GM18499 (cell line): ENCODE measurements around the gene IST1.
"Not testable (repeated sequence)": the region's sequence is repeated elsewhere in the genome, so short reads cannot be mapped to it uniquely, and the experiment has no call there.

Source experiments
- ATAC-seq: cut with Tn5 transposase; IDR thresholded peaks from one replicate; pipeline ENCODE4 v1.9.1; 2021; ENCODE audit warnings: moderate number of reproducible peaks; ENCODE audit not compliant: insufficient read depth, unreplicated experiment

The IST1 gene

DNA sequence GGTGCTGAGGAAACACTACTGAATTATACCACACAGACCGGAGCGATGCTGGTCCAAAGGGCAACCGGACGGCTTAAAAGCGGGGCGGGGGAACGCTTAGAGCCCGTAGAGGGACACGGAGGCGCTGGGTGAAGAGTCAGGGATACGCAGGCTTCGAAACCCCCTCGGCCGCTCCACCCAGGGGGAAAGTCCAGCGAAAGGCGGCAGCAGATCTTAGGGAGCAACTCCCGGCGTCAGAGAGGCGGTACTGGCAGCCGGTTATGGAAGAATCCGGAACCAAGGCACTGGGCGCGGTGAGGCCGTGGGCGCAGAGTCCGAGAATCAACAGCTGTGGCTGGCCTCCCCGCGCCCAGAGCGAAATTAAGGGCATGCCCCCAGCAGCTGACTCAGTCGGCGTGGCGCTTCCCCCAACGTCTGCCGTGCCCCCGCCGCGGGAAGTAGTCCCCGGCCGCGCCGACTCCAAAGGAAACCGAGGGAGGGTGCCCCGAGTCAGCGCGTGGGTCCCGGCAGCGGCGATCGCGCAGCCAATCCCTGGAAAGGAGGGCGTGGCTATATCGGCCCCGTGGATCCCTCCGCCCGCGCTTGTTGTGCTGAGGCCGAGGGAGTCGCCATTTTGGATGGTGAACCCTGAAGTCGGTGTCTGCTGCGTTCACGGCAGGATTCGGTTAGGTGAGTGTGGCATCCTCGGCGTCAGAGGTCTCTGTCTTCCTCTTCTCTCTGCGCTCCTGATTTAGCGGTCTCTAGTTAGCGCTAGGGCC, at the start of gene IST1:
IST1 (plus strand) TSS at position 611 of the 758 bp plus-strand sequence. CDS start 20,110 bp downstream, outside the sequence.
- ATAC-seq, result peak; percentile 50

DNA sequence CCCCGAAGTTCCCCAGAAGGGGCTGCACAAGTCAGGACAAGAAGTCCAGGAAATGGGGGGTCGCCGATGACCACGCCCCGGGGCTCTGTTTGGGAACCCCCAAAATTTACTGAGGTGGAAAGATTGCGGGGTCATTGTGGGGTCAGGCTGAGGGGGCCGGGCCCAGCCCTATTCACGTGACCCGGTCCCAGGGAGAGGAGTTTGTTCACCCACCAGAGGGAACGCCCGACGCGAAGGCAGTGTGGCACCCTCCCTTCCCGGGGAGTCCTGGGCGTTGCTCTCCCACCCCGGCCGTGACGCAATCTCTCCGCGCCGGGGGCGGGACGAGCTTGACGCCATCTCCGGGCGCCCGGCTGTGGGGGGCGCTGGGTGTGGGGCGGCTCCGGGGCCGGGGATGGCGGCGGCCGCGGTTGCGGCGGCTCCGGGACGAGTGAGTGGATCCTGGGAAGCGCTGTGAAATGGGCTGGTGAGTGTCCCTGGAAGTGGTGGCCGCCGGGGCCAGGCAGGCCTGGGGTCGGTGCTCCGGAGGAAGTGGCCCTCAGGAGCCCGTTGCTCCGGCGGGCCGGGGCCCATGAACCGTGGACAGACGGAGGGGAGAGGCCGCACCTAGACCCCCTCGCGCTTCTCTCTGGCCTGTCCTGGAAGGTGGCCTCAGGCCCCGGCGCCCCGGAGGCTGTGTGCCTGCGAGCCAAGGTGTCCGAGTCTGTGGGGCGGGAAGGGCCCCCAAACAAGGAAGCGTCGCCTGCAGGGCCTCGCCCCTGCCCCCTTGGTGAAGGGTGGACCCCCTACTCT, 49.5 kb upstream of the IST1 start, which contains the start of gene ATXN1L:
ATXN1L (plus strand) TSS at position 338 of the 792 bp plus-strand sequence. CDS start 3,765 bp downstream, outside the sequence.
- ATAC-seq, result peak; percentile 53

DNA sequence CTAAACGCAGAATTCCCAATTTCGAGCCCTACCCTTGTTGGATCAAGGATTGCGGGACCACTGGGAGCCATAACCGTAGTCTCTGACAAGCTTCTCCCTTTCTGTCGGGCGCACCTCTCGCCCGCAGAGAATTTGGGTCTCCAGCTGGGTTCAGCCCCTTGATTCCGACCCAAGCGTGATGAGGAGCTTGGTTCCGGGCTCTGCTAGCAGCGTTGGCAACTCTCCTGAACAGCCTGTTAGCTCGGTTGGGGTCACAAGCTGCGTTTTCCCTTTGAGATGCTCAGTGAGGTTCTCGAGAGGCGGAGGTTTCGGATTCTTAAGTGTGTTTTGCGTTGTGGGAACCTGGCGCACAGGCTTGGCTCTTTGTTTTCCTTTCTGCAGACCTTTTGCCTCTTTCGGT, 48.9 kb upstream of the IST1 start:
- no peak for ATAC-seq

DNA sequence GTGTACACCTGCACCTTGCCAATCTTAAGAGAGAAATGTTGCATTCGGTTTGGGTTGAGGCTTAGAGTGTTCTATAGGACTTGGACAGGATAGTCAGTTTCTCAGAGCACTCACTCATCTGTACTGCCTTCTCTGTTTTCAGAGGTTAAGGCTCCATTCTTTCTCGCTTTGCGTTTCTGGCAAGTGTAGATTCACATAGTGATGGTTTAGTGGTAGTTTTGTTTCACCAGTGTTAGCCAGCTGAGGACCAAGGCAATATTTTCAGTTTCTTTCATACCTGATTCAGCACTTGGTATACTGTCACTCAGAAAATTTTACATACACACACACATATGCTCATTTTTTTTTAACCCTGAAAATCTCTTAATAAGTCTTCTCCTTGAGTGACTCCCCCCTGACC, 48.2 kb upstream of the IST1 start:
- ATAC-seq, result no peak

DNA sequence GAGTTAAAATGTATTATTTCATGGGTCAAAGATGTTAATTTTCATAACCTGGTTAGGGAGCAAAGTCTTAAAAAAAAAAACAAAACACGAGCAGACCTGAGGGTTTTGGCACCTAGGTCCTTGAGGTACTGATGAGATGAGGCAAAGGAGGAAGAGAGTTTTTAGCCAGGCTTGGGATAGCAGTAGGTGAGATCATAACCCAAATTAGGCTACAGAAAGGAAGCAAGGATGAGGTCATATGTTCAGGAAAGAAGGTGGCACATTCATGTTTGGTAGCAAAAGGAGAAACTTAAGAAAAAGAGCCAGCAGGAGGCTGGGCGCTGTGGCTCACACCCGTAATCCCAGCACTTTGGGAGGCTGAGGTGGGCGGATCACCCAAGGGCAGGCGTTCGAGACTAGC, 46.7 kb upstream of the IST1 start:
- ATAC-seq, result no peak

DNA sequence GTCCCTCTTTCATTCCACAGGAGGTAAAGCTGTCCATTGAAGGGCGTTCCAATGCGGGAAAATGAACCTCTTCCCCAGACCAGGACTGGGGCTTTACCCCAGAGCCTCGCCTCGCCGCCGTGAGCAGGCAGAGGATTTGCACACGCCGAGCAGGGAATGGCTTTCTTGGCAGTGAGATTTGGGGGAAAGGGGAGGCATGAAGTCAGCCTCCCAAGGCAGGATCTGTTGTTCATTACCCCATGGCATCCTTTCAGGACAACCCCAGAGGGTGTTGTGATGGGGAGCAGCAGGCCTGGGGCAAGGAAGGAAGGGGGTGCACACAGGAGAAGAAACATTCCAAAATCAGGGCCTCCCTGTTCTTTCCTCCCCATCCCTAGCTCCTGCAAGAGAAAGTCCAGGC, 43.6 kb upstream of the IST1 start:
- ATAC-seq, result no peak

DNA sequence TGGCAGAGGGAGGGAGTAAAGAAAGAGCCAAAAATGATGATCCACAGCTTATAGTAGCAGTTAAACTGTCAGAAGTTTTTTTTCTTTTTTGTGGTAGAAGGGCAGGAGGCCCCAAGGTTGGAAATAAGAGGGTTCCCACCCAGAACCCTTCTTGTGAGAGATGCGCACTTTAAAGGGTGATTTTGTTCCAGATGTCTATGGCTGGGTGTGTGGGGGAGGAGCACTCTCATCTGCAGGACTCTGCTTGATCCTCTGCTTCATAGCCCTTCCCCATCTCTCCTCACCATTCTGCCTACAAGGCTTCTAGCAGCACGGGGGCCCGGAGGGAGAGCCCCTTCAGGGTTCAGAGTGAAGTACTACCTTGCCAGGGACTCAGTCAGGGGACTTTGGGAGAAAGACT, 43.2 kb upstream of the IST1 start:
- no peak for ATAC-seq

DNA sequence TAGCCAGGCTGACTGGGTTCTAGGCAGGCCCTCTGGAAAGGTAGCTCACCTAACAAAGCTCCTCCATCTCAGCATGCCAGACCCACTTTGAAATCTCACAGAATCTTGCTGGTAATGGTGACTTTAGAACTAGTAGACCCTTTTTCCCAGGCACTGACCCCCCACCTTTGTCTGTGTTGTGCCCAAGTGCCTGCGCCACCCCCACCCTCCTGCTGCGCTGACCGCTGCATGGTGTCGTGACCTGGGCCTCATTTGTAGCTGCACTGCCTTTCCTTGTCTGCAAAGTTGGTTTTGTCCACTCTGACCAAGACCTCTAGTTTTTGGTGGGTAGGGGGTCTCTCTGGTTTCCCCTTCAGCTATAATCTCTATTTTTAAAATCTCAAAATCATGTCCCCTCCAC, 42.8 kb upstream of the IST1 start:
- ATAC-seq, result no peak

DNA sequence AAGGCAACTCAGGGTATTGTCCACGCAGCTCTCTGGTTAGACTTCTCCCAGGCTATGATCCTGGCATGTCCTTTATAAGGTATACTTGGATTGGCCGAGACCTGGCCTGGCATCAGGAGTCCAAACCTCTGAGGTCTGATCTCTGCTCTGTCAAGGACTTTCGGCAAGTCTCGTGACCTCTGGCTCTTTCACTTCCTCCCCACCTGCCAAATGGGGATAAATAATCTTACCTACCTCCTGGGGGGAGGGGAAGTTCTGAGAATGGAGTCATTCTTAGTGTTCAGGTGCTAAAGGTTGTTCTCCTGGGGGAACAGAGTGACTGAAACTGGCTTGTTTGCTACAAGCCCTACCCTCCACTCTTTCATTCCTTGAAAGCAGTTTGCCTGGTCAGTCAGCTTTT, 41.9 kb upstream of the IST1 start:
- ATAC-seq, result no peak

DNA sequence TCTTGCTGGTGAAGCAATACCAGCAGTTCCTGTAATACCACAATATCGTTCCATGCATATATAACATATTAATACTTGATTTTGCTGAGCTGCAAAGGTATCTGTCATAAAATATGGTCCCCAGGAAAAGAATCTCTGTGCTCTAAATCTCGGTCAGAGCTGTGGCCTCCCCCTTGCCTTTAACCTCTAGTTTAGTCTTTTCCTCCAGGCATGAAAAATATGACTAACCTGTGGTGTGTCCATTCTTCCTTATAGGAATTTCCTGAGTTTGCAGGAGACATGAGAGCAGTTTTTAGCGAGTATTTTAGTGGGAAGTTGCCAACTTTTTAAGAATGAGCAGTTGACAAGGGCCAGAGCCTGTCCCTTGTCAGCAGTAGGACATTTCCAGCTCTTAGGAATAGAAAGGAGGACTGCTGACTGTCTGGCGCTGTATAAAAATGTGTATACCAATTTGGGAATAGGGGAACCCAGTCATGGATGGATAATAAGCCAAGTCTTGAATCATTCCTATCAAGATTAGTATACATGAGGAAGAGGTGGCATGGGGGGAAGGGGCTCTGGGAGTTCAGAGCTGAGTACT, 40.9 kb upstream of the IST1 start:
- no peak for ATAC-seq

DNA sequence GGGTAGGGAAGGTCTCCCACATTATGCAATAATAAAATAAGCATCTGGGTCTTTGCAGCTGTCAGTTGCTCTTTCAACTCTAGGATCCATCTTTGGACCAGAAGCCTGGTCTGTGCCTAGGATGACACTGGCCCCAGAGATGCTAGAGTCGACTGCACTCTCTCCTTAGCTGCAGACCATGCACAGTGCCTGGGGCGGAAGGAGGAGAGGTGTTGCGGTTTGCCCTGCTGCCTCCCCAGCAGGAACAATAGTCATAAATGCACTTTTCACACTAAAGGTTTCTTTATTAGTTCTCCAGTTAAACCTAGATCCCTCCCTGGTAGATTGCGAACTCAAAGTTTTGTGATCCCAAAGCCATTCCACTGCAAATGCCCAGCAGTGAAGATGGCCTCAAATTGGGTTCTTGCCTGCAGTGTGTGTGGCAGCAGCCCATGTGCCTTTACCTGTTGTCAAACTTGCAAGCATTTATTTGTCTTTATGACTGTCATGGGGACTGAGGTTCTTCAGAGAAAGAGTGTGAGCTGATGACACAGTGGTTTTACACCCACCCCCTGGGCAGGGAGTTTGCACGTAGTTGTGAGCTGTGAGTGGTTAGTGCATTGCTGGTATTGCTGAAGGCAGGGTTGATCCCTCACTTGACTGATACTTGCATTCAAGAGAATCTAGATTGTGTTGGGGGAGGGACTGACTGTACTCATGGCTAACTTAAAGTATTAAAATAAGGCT, 39.2 kb upstream of the IST1 start:
- ATAC-seq, result no peak

DNA sequence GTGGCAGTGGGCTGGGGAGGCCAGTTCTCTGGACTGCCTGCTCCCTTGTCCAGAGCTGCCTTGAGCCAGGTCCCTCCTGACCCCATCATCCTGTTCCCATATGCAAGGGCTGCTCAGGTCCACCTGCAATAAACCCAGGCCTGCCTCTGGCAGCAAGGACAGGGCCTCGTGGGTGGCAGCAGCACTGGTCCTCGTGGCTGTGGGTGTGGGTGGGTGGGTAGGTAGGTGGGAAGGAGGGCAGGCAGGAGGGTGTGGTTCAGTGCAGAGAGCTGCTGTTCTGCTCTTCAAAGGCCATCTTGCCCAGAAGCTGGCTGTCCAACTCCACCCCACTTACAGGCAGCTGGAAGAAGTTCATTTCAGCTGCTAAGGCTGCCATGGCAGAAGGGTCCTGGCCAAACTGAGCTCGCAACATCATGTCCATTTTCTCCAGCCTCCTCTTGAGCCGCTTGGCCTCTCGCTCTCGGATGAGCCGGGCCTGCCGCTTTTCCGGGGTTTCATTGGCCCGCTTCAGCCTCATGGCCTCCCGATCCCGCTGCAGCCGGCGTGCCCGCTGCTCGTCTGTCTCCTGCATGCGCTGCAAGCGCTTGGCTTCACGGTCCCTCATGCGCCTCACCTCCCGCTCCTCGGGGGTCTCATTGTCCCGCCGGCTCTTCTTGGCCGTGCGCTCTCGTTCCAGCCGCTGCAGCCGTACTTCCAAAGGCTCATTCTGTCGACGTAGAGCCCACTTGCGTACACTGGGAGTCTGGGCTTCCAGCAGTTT, 35.4 kb upstream of the IST1 start:
- no peak for ATAC-seq

DNA sequence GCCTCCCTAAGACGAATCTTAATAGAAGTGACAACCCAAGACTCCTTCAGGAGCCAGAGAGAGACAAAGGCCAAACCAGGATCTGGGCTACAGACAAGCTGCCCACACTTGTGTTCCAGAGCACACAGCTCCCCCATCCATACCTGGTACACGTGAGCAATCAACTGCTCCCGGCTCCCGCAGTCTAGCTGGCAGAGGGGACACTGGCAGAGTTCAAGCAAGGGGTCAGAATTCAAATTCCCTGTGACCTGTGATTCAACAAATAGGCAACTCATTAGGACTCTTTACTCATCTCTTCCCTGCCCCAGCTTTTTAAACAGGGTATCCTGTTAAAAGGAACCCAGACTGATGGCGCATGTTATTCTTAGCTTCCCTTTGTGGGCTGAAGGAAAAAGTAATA, 31.3 kb upstream of the IST1 start:
- no peak for ATAC-seq

DNA sequence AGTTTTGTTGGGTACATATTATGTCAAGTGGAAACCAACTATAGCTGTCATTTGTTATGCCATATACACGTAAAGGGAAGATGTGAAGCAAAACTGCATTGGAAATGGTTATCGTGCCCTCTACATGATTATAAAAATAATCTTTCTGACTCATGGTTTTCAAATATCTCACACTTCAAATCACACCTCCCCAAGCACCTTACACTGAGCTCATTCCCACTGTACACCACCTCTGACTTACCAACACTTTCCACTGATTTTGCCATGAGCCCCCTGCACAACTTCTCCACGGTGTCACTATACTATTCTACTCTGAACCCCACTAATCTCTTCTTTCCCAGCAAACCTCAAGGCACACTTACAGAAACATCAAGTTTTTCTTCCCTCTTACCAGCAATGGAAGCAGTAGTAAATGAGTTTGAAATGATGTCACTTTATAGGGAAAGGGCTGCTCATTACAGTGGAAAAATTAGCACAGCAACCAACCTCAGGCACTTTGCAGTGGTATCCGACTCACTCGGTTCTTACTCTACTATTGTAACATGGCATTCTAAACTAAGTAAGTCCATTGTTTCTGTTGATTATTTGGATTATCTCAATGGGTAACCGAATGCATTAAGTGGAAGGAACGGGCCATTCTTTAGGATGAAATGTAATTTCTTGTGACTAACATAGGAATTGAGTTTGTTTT, 30.0 kb upstream of the IST1 start:
- no peak for ATAC-seq

DNA sequence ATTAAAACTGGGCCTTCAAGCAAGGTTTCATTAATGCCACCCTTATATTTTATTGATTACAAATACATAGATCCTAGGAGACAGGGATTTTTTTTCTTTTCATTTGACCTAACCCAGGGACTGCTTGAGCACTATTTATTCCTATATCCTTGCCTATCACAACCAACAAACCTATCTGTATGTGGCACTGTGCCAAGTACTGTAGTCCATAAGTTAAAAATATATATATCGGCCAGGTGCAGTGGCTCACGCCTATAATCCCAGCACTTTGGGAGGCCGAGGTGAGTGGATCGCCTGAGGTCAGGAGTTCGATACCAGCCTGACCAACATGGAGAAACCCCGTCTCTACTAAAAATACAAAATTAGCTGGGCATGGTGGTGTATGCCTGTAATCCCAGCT, 28.2 kb upstream of the IST1 start:
- ATAC-seq, result not testable (repeated sequence)

DNA sequence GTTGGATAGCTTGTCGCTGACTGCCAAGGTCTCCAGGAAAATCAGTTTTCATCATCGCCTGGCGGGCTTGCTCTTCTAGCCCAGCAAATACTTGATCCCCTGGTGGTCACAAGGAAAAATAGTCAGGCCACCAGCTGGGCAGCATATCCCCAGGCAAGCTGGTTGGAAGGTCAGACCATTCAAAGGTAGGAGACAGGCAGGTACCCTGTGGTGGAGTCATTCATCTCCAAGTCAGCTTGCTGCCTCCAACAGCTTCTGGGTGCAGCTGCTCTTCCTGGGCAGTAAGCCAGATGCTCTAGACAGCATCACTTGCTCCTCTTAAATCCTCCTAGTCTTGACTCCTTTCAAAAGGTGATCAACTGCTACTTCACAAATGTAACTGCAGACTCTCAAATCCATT, 27.4 kb upstream of the IST1 start:
- no peak for ATAC-seq

DNA sequence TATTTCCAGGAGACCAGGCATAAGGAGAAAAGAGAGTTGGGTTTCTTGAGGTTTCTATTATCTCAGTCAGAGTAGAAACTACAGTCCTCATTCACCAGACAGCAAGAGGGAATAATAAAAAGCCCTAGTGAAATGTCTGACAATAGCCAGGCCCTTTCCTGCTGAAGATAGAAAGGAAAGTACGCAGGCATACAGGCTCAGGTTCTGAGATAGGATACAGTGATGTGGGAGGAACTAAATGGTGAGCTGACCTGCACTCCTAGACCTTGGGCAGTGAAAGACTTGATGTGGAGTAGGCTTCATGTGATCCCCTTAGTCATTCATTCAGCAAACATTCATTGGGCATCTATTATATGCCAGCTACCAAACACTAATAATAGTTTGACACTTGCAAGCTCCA, 26.2 kb upstream of the IST1 start:
- ATAC-seq, result no peak

DNA sequence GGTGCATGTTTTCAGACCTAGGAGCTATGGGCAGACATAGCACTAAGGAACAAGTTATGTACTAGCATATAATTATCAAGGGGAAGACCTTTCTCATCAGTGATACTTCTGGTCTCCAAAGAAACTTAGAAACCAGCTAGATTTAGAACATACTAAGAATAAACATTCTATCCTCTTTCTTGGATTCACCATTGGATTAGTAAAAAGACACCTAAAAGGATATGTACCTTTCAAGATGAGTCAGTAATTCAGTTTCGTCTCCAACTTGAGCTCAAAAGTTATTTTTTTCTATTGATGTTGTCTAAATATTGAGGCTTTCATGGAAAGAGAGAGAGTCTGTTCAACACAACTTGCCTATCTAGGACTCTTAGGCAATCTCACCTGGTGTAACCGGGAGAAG, 24.5 kb upstream of the IST1 start:
- no peak for ATAC-seq

DNA sequence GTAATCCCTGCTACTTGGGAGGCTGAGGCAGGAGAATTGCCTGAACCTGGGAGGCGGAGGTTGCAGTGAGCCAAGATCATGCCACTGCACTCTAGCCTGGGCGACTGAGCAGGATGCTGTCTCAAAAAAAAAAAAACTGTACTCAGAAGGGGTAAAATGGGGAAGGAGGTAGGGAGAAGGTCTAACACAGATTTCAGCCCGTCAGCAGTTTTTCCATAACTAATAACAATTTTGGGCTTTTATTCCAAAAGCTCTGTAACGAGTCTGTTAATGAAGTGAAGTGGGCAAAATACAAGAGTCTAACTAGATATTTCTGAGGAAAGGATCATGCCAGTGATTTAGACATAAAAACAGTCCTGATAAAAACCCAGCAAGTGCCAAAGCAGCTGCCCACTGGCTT, 22.1 kb upstream of the IST1 start:
- ATAC-seq, result no peak
